KMS-11 (cell line): ENCODE data around the gene POU2F1.

Experiments
- H2AFZ ChIP-seq: fragments of 200-600 bp; sonication (generic); 2 replicates; pipeline ENCODE4 v1.6.1; 2016; ENCODE audit warnings: antibody characterized with exemption, mixed run types, low read depth
- H3K27ac ChIP-seq: fragments of 200-600 bp; sonication (generic); 2 replicates; pipeline ENCODE4 v1.6.1; 2016; ENCODE audit warnings: mild to moderate bottlenecking, mixed run types
- H3K27me3 ChIP-seq: fragments of 200-600 bp; sonication (generic); 2 replicates; pipeline ENCODE4 v1.6.1; 2017; ENCODE audit warnings: mild to moderate bottlenecking, low read depth, mixed run types, moderate library complexity; ENCODE audit not compliant: insufficient read depth
- H3K36me3 ChIP-seq: fragments of 200-600 bp; sonication (generic); 2 replicates; pipeline ENCODE4 v1.6.1; 2017; ENCODE audit warnings: mild to moderate bottlenecking, mixed run types; ENCODE audit not compliant: insufficient read depth
- H3K4me1 ChIP-seq: fragments of 200-600 bp; sonication (generic); 2 replicates; pipeline ENCODE4 v1.6.1; 2016; ENCODE audit warnings: mild to moderate bottlenecking, low read depth, mixed run types; ENCODE audit not compliant: poor library complexity, severe bottlenecking
- H3K4me2 ChIP-seq: fragments of 200-600 bp; sonication (generic); 2 replicates; pipeline ENCODE4 v1.7.0; 2016; ENCODE audit warnings: mild to moderate bottlenecking, mixed run types
- H3K4me3 ChIP-seq: fragments of 200-600 bp; sonication (generic); IDR thresholded peaks from 2 replicates; pipeline ENCODE4 v1.6.1; 2017; ENCODE audit warnings: low read depth, low read length, mixed read lengths; ENCODE audit not compliant: insufficient read depth
- H3K79me2 ChIP-seq: fragments of 200-600 bp; sonication (generic); 2 replicates; pipeline ENCODE4 v1.6.1; 2016; ENCODE audit warnings: low read depth, mixed run types; ENCODE audit not compliant: insufficient read depth
- H3K9ac ChIP-seq: fragments of 200-600 bp; sonication (generic); 2 replicates; pipeline ENCODE4 v1.6.1; 2016; ENCODE audit warnings: mild to moderate bottlenecking, mixed run types
- H4K20me1 ChIP-seq: fragments of 200-600 bp; sonication (generic); 2 replicates; pipeline ENCODE4 v1.6.1; 2016; ENCODE audit warnings: mild to moderate bottlenecking, mixed run types; ENCODE audit not compliant: insufficient read depth
- CTCF ChIP-seq: fragments of 200-600 bp; sonication (generic); conservative IDR thresholded peaks from 2 replicates; pipeline ENCODE4 v1.6.1; 2017; ENCODE audit warnings: low read depth, mild to moderate bottlenecking, antibody characterized with exemption, low read length, moderate library complexity, mixed read lengths

POU2F1 gene

GRCh38 chr1:167465743-167466142 is 245.1 kb downstream of the POU2F1 start:
- no peak for TF ChIP-seq CTCF
- no peaks in the 10 kb centered on the region for H3K36me3 ChIP-seq

GRCh38 chr1:167467126-167467710 is 246.5 kb downstream of the POU2F1 start:
- Histone ChIP-seq H2AFZ (no peak overlapping the region), H3K4me1 (no peaks in the 10 kb centered on the region), H3K27me3 (no peaks in the 10 kb centered on the region), H3K79me2 (no peaks in the 10 kb centered on the region), H3K36me3 (no peaks in the 10 kb centered on the region), H3K4me3 (no peak overlapping the region), H4K20me1 (no peaks in the 10 kb centered on the region), H3K27ac (no peak overlapping the region), H3K9ac (no peak overlapping the region), H3K4me2 (no peak overlapping the region)
- no peak for TF ChIP-seq CTCF

More at GRCh38 chr1:167465743-167466142, 245.1 kb downstream of the POU2F1 start:
- H3K27me3 ChIP-seq = no peaks in the 10 kb centered on the region
- H2AFZ ChIP-seq = no peak overlapping the region
- H4K20me1 ChIP-seq = no peaks in the 10 kb centered on the region
- H3K4me2 ChIP-seq = no peak overlapping the region
- no peaks in the 10 kb centered on the region for H3K79me2 ChIP-seq
- H3K27ac ChIP-seq = no peak overlapping the region
- no peak overlapping the region for H3K9ac ChIP-seq
- no peak overlapping the region for H3K4me3 ChIP-seq
- H3K4me1 ChIP-seq = no peaks in the 10 kb centered on the region

GRCh38 chr1:167467752-167468151 is 247.1 kb downstream of the POU2F1 start:
- no peaks in the 10 kb centered on the region for H3K4me1 ChIP-seq
- no peak for TF ChIP-seq CTCF
- H2AFZ ChIP-seq = no peak overlapping the region
- no peak overlapping the region for H3K9ac ChIP-seq
- no peak overlapping the region for H3K4me3 ChIP-seq
- no peaks in the 10 kb centered on the region for H3K79me2 ChIP-seq
- no peaks in the 10 kb centered on the region for H3K36me3 ChIP-seq
- H3K27me3 ChIP-seq = no peaks in the 10 kb centered on the region
- H3K27ac ChIP-seq = no peak overlapping the region
- H4K20me1 ChIP-seq = no peaks in the 10 kb centered on the region
- no peak overlapping the region for H3K4me2 ChIP-seq

- H3K27me3 ChIP-seq = no peaks in the 10 kb centered on the region
- no peak overlapping the region for H3K4me2 ChIP-seq
- no peak overlapping the region for H3K4me3 ChIP-seq
- H3K4me1 ChIP-seq = no peaks in the 10 kb centered on the region
- H3K9ac ChIP-seq = no peak overlapping the region
- no peak overlapping the region for H2AFZ ChIP-seq
- no peaks in the 10 kb centered on the region for H3K36me3 ChIP-seq
- no peak for TF ChIP-seq CTCF
- no peak overlapping the region for H3K27ac ChIP-seq
- H4K20me1 ChIP-seq = no peaks in the 10 kb centered on the region
- H3K79me2 ChIP-seq = no peaks in the 10 kb centered on the region
These were observed 248.7 kb downstream of the POU2F1 start for GRCh38 chr1:167469280-167469965.
